Measurements from ENCODE around the gene CREB1. TPM values are rescaled to one million over a fixed set of nuclear protein-coding genes. Genes with fewer than 3 reads are reported as not detected.
"Not testable (repeated sequence)": the region's sequence is repeated elsewhere in the genome, so short reads cannot be mapped to it uniquely, and the experiment has no call there.

Gene CREB1
- total RNA-seq, 1 experiment from 2014 or later: 81.4 TPM

- CTCF ChIA-PET: interaction anchor here (0.6 to 0.7 kb wide), 2 partner anchors 228 to 778 kb away, joined by 3 read pairs; no protein-coding TSS in a partner anchor
Measured at GRCh38 chr2:207492461-207492860, 37.3 kb upstream of the CREB1 start.

GRCh38 chr2:207494137-207494536 lies 35.6 kb upstream of the CREB1 start:
- CTCF ChIA-PET: no interaction called here
- no TSS peak for BruUV-seq (replicated peaks)
- Mint-ChIP-seq H3K27ac (ENCODE audit: unreplicated experiment) (no peak overlapping the region), H3K4me3 (ENCODE audit: low read depth, unreplicated experiment) (no peak overlapping the region), H3K9me3 (ENCODE audit: low read depth, unreplicated experiment) (no peaks in the 10 kb centered on the region), H3K4me1 (ENCODE audit: low read depth, unreplicated experiment) (no peaks in the 10 kb centered on the region), H3K27me3 (ENCODE audit: unreplicated experiment) (no peaks in the 10 kb centered on the region), H3K36me3 (ENCODE audit: insufficient read depth, unreplicated experiment) (no peaks in the 10 kb centered on the region)
- intact Hi-C loops (cut with micrococcal nuclease; ENCODE audit: unreplicated experiment): no loop called here
- DNase-seq: no peak
- TF ChIP-seq CTCF (IDR thresholded peaks at IDR 0.05; ENCODE audit: unreplicated experiment): no peak

More at GRCh38 chr2:207492461-207492860, 37.3 kb upstream of the CREB1 start:
- intact Hi-C loops (cut with micrococcal nuclease; ENCODE audit: unreplicated experiment): no loop called here
- Mint-ChIP-seq H3K36me3 (ENCODE audit: insufficient read depth, unreplicated experiment) (no peaks in the 10 kb centered on the region), H3K4me3 (ENCODE audit: low read depth, unreplicated experiment) (no peak overlapping the region), H3K27ac (ENCODE audit: unreplicated experiment) (no peak overlapping the region), H3K27me3 (ENCODE audit: unreplicated experiment) (no peaks in the 10 kb centered on the region), H3K9me3 (ENCODE audit: low read depth, unreplicated experiment) (no peaks in the 10 kb centered on the region), H3K4me1 (ENCODE audit: low read depth, unreplicated experiment) (no peaks in the 10 kb centered on the region)
- no peak for DNase-seq
- no peak for TF ChIP-seq CTCF (IDR thresholded peaks at IDR 0.05; ENCODE audit: unreplicated experiment)
- BruUV-seq (replicated peaks): no TSS peak

GRCh38 chr2:207496936-207497335 lies 32.8 kb upstream of the CREB1 start:
- H3K27ac Mint-ChIP-seq (ENCODE audit: unreplicated experiment); H3K9me3 Mint-ChIP-seq (ENCODE audit: low read depth, unreplicated experiment); H3K36me3 Mint-ChIP-seq (ENCODE audit: insufficient read depth, unreplicated experiment); BruUV-seq (replicated peaks); DNase-seq; H3K27me3 Mint-ChIP-seq (ENCODE audit: unreplicated experiment); H3K4me3 Mint-ChIP-seq (ENCODE audit: low read depth, unreplicated experiment); H3K4me1 Mint-ChIP-seq (ENCODE audit: low read depth, unreplicated experiment); intact Hi-C loops (cut with micrococcal nuclease; ENCODE audit: unreplicated experiment): not testable (repeated sequence)
- CTCF ChIA-PET: interaction anchor here (1.0 kb wide), 1 partner anchor 33 kb away, joined by 3 read pairs; no protein-coding TSS in a partner anchor

GRCh38 chr2:207497596-207497995 lies 32.2 kb upstream of the CREB1 start:
- no peak overlapping the region for H3K27ac Mint-ChIP-seq (ENCODE audit: unreplicated experiment)
- CTCF ChIA-PET: no interaction called here
- no peak overlapping the region for H3K4me3 Mint-ChIP-seq (ENCODE audit: low read depth, unreplicated experiment)
- H3K4me1 Mint-ChIP-seq (ENCODE audit: low read depth, unreplicated experiment): no peaks in the 10 kb centered on the region
- no peaks in the 10 kb centered on the region for H3K36me3 Mint-ChIP-seq (ENCODE audit: insufficient read depth, unreplicated experiment)
- H3K27me3 Mint-ChIP-seq (ENCODE audit: unreplicated experiment): no peaks in the 10 kb centered on the region
- no peak for TF ChIP-seq CTCF (IDR thresholded peaks at IDR 0.05; ENCODE audit: unreplicated experiment)
- BruUV-seq (replicated peaks): no TSS peak
- intact Hi-C loops (cut with micrococcal nuclease; ENCODE audit: unreplicated experiment): no loop called here
- no peak for DNase-seq
- no peaks in the 10 kb centered on the region for H3K9me3 Mint-ChIP-seq (ENCODE audit: low read depth, unreplicated experiment)

- Mint-ChIP-seq H3K4me3 (ENCODE audit: low read depth, unreplicated experiment) (no peak overlapping the region), H3K27me3 (ENCODE audit: unreplicated experiment) (no peaks in the 10 kb centered on the region), H3K36me3 (ENCODE audit: insufficient read depth, unreplicated experiment) (no peaks in the 10 kb centered on the region), H3K4me1 (ENCODE audit: low read depth, unreplicated experiment) (no peaks in the 10 kb centered on the region), H3K9me3 (ENCODE audit: low read depth, unreplicated experiment) (no peaks in the 10 kb centered on the region), H3K27ac (ENCODE audit: unreplicated experiment) (no peak overlapping the region)
- no TSS peak for BruUV-seq (replicated peaks)
- no peak for TF ChIP-seq CTCF (IDR thresholded peaks at IDR 0.05; ENCODE audit: unreplicated experiment)
- intact Hi-C loops (cut with micrococcal nuclease; ENCODE audit: unreplicated experiment): no loop called here
- DNase-seq: no peak
- CTCF ChIA-PET: no interaction called here
Measured at GRCh38 chr2:207498427-207498826, 31.3 kb upstream of the CREB1 start.

All from Calu3 (cell line).